ELF-1 (cell line): ENCODE data around the gene CDH13.

Experiments
- DNase-seq: peaks from one replicate; pipeline ENCODE4 v3.0.0-alpha.2; 2016; ENCODE audit warnings: low read depth, low spot score

The CDH13 gene

GRCh38 chr16:82841108-82841507, 214.3 kb downstream of the CDH13 start:
- no peak for DNase-seq

- no peak for DNase-seq
Observed at GRCh38 chr16:82843606-82844271, 217.0 kb downstream of the CDH13 start.

GRCh38 chr16:82845116-82845515, 218.3 kb downstream of the CDH13 start:
- DNase-seq, result no peak

GRCh38 chr16:82846806-82847205, 220.0 kb downstream of the CDH13 start:
- no peak for DNase-seq

GRCh38 chr16:82848013-82848412, 221.2 kb downstream of the CDH13 start:
- DNase-seq, result no peak

GRCh38 chr16:82852388-82853008, 225.7 kb downstream of the CDH13 start:
- no peak for DNase-seq

GRCh38 chr16:82855471-82855870, 228.7 kb downstream of the CDH13 start:
- DNase-seq, result no peak

GRCh38 chr16:82857693-82858365, 231.1 kb downstream of the CDH13 start:
- DNase-seq, result no peak

- no peak for DNase-seq
Observed at GRCh38 chr16:82859662-82860061, 232.9 kb downstream of the CDH13 start.

GRCh38 chr16:82860071-82860470, 233.3 kb downstream of the CDH13 start:
- no peak for DNase-seq

- no peak for DNase-seq
Observed at GRCh38 chr16:82862057-82862456, 235.3 kb downstream of the CDH13 start.

- no peak for DNase-seq
Observed at GRCh38 chr16:82864332-82865040, 237.7 kb downstream of the CDH13 start.

- no peak for DNase-seq
Observed at GRCh38 chr16:82865412-82865811, 238.6 kb downstream of the CDH13 start.

- no peak for DNase-seq
Observed at GRCh38 chr16:82867485-82867884, 240.7 kb downstream of the CDH13 start.

GRCh38 chr16:82874271-82874670, 247.5 kb downstream of the CDH13 start:
- no peak for DNase-seq

- DNase-seq, result no peak
Observed at GRCh38 chr16:82874672-82875071, 247.9 kb downstream of the CDH13 start.

- DNase-seq, result no peak
Observed at GRCh38 chr16:82876951-82877350, 250.2 kb downstream of the CDH13 start.

- DNase-seq, result no peak
Observed at GRCh38 chr16:82878466-82878865, 251.7 kb downstream of the CDH13 start.

GRCh38 chr16:82880346-82880745, 253.6 kb downstream of the CDH13 start:
- no peak for DNase-seq

- no peak for DNase-seq
Observed at GRCh38 chr16:82881516-82881915, 254.7 kb downstream of the CDH13 start.

GRCh38 chr16:82882226-82882625, 255.5 kb downstream of the CDH13 start:
- no peak for DNase-seq
